GM12878 (cell line): Measurements from ENCODE around the gene DYNLT4. TPM values are rescaled to one million over a fixed set of nuclear protein-coding genes. Genes with fewer than 3 reads are reported as not detected.

Experiments
- ATAC-seq: fragments of 200-7000 bp; cut with Tn5 transposase; 3 replicates; pipeline ENCODE4 v1.9.1; 2020; ENCODE audit warnings: mild to moderate bottlenecking, moderate library complexity
- BruUV-seq: library from RNA; stranded (reverse); fragments of 400-500 nt; replicated peaks from 2 replicates; lab custom pipeline; 2021; lab: Mats Ljungman, UMichigan
- CTCF ChIA-PET: fragments of 300-600 bp; sonication (Branson Sonifier 250); formaldehyde crosslinking; extraction: SDS; loops from one replicate; lab custom pipeline; 2021; ENCODE audit warnings: inconsistent platforms; lab: Yijun Ruan, JAX
- POLR2A ChIA-PET: fragments of 350-600 bp; formaldehyde crosslinking; extraction: SDS; loops from one replicate; lab custom pipeline; 2021; ENCODE audit warnings: inconsistent platforms; lab: Charles Lee
- RAD21 ChIA-PET: fragments of 300-600 bp; sonication (Branson Sonifier 250); formaldehyde crosslinking; loops from one replicate; lab custom pipeline; 2023; ENCODE audit warnings: antibody characterized with exemption; ENCODE audit not compliant: unreplicated experiment; lab: Charles Lee
- SMC1A ChIA-PET: fragments of 300-600 bp; sonication (Branson Sonifier 250); formaldehyde crosslinking; loops from one replicate; lab custom pipeline; 2023; ENCODE audit not compliant: unreplicated experiment, uncharacterized antibody; lab: Charles Lee
- DNase-seq: peaks from one replicate; pipeline ENCODE4 v3.0.0-alpha.2; 2011; ENCODE audit warnings: low read depth, low spot score
- FAIRE-seq: peaks from 3 replicates; lab custom pipeline; 2011; peaks lifted over from hg19 to GRCh38; lab: Jason Lieb, UNC
- H2AFZ ChIP-seq: 2 replicates; pipeline ENCODE4 v1.6.0; 2011; ENCODE audit warnings: low read depth, low read length, control low read depth; ENCODE audit not compliant: control insufficient read depth
- H3K27ac ChIP-seq: 2 replicates; pipeline ENCODE4 v1.5.1; 2011; ENCODE audit warnings: control low read depth; ENCODE audit not compliant: control insufficient read depth, insufficient read depth
- H3K27me3 ChIP-seq, 2 experiments: replicated peaks in 1 of 2; 2 replicates each; pipeline versions ENCODE4 v1.6.0 to v1.6.1; 2011; ENCODE audit warnings: low read length in 1 of 2; ENCODE audit not compliant: control insufficient read depth in 2 of 2, insufficient read depth in 2 of 2
- H3K36me3 ChIP-seq, 2 experiments: 2 replicates each; pipeline ENCODE4 v1.5.1; 2011; ENCODE audit warnings: low read length in 1 of 2; ENCODE audit not compliant: control insufficient read depth in 2 of 2, insufficient read depth in 2 of 2
- H3K4me1 ChIP-seq: 2 replicates; pipeline ENCODE4 v1.6.1; 2011; ENCODE audit warnings: mild to moderate bottlenecking, low read length, moderate library complexity, mixed read lengths; ENCODE audit not compliant: control insufficient read depth, insufficient read depth
- H3K4me2 ChIP-seq: 2 replicates; pipeline ENCODE4 v1.6.0; 2011; ENCODE audit warnings: control low read depth; ENCODE audit not compliant: control insufficient read depth, insufficient read depth
- H3K4me3 ChIP-seq: fragments of 200-600 bp; sonication (generic); 2 replicates; pipeline ENCODE4 v1.5.1; 2016
- H3K79me2 ChIP-seq: 2 replicates; pipeline ENCODE4 v1.6.0; 2011; ENCODE audit warnings: low read length; ENCODE audit not compliant: control insufficient read depth, insufficient read depth
- H3K9ac ChIP-seq: 2 replicates; pipeline ENCODE4 v1.8.0; 2011; ENCODE audit warnings: low read length, control low read depth, mixed read lengths; ENCODE audit not compliant: control insufficient read depth, insufficient read depth
- H3K9me3 ChIP-seq: replicated peaks from 3 replicates; pipeline ENCODE4 v1.5.1; 2011; ENCODE audit warnings: mild to moderate bottlenecking, low read length; ENCODE audit not compliant: control insufficient read depth, insufficient read depth
- H4K20me1 ChIP-seq: 2 replicates; pipeline ENCODE4 v1.6.0; 2011; ENCODE audit not compliant: control insufficient read depth, insufficient read depth
- CREB1 ChIP-seq: IDR thresholded peaks from 2 replicates; pipeline ENCODE4 v1.6.1; 2012; ENCODE audit warnings: low read depth, mild to moderate bottlenecking, inconsistent platforms
- HDAC2 ChIP-seq: fragments of 200-600 bp; sonication (generic); IDR thresholded peaks from 2 replicates; pipeline ENCODE4 v1.6.1; 2017
- RB1 ChIP-seq: fragments of 450-650 bp; formaldehyde crosslinking; IDR thresholded peaks from 2 replicates; pipeline ENCODE4 v1.6.1; 2017; ENCODE audit warnings: mild to moderate bottlenecking, borderline replicate concordance
- SMC3 ChIP-seq: IDR thresholded peaks from 2 replicates; pipeline ENCODE4 v1.6.1; 2011; ENCODE audit warnings: low read length, improper control_type of control experiment, borderline replicate concordance
- SPI1 ChIP-seq: IDR thresholded peaks from 2 replicates; pipeline ENCODE4 v1.6.1; 2011; ENCODE audit warnings: low read depth, mild to moderate bottlenecking, low read length, moderate library complexity, borderline replicate concordance; ENCODE audit not compliant: insufficient read depth
- SREBF2 ChIP-seq: IDR thresholded peaks from 2 replicates; pipeline ENCODE4 v1.6.1; 2012; ENCODE audit warnings: mild to moderate bottlenecking, low read length
- TCF12 ChIP-seq: IDR thresholded peaks from 2 replicates; pipeline ENCODE4 v1.6.1; 2011; ENCODE audit warnings: low read depth, mild to moderate bottlenecking, low read length
- TCF3 ChIP-seq: IDR thresholded peaks from 2 replicates; pipeline ENCODE4 v1.6.1; 2012; ENCODE audit warnings: low read depth, mild to moderate bottlenecking, low read length, borderline replicate concordance; ENCODE audit not compliant: insufficient read depth
- TCF7 ChIP-seq: IDR thresholded peaks from 2 replicates; pipeline ENCODE4 v1.6.1; 2014; ENCODE audit warnings: antibody characterized with exemption, borderline replicate concordance
- ZNF217 ChIP-seq: fragments of 450-650 bp; IDR thresholded peaks from 2 replicates; pipeline ENCODE4 v1.6.1; 2017; ENCODE audit warnings: antibody characterized with exemption, mild to moderate bottlenecking
- WGBS: methylation state at CpG from one replicate; pipeline ENCODE4 v1.1.6; 2016; ENCODE audit warnings: low lambda C conversion rate; ENCODE audit not compliant: insufficient replicate concordance, insufficient coverage; ENCODE audit errors: missing lambda C conversion rate; 5-methylcytosine and 5-hydroxymethylcytosine counted together
- in situ Hi-C: fragments of 300-500 bp; cut with MboI; formaldehyde crosslinking; loops from 9 replicates; pipeline ENCODE4 v1.14.3; 2018; ENCODE audit warnings: mixed read lengths
- intact Hi-C: fragments of 100-400 bp; cut with micrococcal nuclease; formaldehyde crosslinking; loops from one replicate; pipeline ENCODE4 v1.14.2; 2022; ENCODE audit not compliant: unreplicated experiment
- polyA plus RNA-seq, 11 experiments: library from polyadenylated mRNA; depleted of rRNA in 4 of 11; unstranded in 6 of 11; stranded (reverse) in 5 of 11; fragments of >200 nt; fragmentation: Nextera tagmentation in 4 of 11; fragmentation: Illumina TruSeq in 1 of 11; extraction: Ambion mirVana in 4 of 11; extraction: Trizol in 1 of 11; gene quantifications; 1 replicate in 1 of 11; 2 replicates in 10 of 11; pipeline versions ENCODE4 v1.2.1 to v1.2.3, GENCODE V29; 2011 to 2016; ENCODE audit warnings: inconsistent platforms in 2 of 11, missing spikeins in 2 of 11, low read depth in 1 of 11
- total RNA-seq, 4 experiments: library from RNA; depleted of rRNA in 3 of 4; stranded (reverse); fragments of >200 nt in 3 of 4; fragmentation: Illumina TruSeq in 1 of 4; extraction: Trizol in 1 of 4; gene quantifications; 2 replicates each; pipeline versions ENCODE4 v1.2.1 to v1.2.3, GENCODE V29; 2013 to 2021
- TF ChIP-seq, protein P1 (sequence below): IDR thresholded peaks from 2 replicates; pipeline ENCODE4 v1.6.1; 2011; ENCODE audit warnings: low read depth, mild to moderate bottlenecking, low read length, moderate library complexity, borderline replicate concordance; ENCODE audit errors: extremely low read depth
- TF ChIP-seq, protein P2 (sequence below): fragments of 450-650 bp; IDR thresholded peaks from 2 replicates; pipeline ENCODE4 v1.6.1; 2017; ENCODE audit warnings: mild to moderate bottlenecking, moderate library complexity

DYNLT4 gene
- total and polyA plus RNA-seq, 10 of the 15 experiments (the other 5 are each of a cell fraction or from before 2014, with no cell fraction given) = 0.23 to 0.28 TPM; not detected in 8

DNA sequence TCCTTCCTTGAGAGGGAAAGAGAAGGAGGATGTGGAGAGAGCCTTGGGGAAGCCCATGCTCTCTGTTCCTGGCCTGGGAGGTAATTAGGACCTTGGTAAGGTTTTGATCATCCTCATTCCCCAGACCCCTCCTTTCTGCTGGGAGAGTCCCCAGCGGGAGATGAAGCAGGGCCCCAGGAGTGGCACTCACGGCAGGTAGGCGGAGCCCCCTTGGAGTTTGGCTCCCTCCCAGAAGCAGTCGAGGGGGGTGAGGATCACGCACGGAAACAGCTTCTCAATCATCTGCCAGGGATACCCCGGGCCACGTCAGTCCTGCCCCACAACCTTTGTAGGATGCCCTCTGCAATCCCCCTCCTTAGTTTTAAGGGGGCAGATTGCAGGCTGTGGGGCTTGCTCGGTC is 24.4 kb upstream of the DYNLT4 start:
- no peak overlapping the region for H3K4me3 ChIP-seq
- SMC1A ChIA-PET = interaction anchor here (0.7 to 3.0 kb wide), 4 partner anchors 10 to 180 kb away, joined by 3 to 9 read pairs (median 5); partner anchors contain the start of gene UROD
- in situ Hi-C loops (loop anchor here (5.0 kb wide), 1 partner anchor 471 kb away; no protein-coding TSS in a partner anchor), intact Hi-C loops (loop anchor here (10.0 kb wide), 1 partner anchor 153 kb away; the partner anchor contains the start of gene EIF2B3)
- no peak overlapping the region for H3K9ac ChIP-seq
- no peaks in the 10 kb centered on the region for H4K20me1 ChIP-seq
- RAD21 ChIA-PET = no interaction called here
- WGBS = 89% methylated on average over 9 of the region's 9 CpGs
- no TSS peak for BruUV-seq
- CTCF ChIA-PET = interaction anchor here (1.1 to 1.4 kb wide), 2 partner anchors 31 to 180 kb away, joined by 4 to 6 read pairs; partner anchors contain the start of genes HECTD3 and PLK3
- DNase-seq = no peak
- H2AFZ ChIP-seq = no peak overlapping the region
- no peaks in the 10 kb centered on the region for H3K27me3 ChIP-seq
- no peak for FAIRE-seq
- ATAC-seq = no peak
- TF ChIP-seq SMC3 = no peak
- TF ChIP-seq, all 136 proteins: peak for 0
- Histone ChIP-seq H3K9me3 (no peaks in the 10 kb centered on the region), H3K79me2 (no peaks in the 10 kb centered on the region), H3K27ac (no peak overlapping the region), H3K4me2 (no peak overlapping the region), H3K36me3 (no peaks in the 10 kb centered on the region), H3K4me1 (no peaks in the 10 kb centered on the region)
- POLR2A ChIA-PET = interaction anchor here (1.3 to 1.7 kb wide), 2 partner anchors 10 to 56 kb away, joined by 3 to 4 read pairs; partner anchors contain the start of gene RPS8

DNA sequence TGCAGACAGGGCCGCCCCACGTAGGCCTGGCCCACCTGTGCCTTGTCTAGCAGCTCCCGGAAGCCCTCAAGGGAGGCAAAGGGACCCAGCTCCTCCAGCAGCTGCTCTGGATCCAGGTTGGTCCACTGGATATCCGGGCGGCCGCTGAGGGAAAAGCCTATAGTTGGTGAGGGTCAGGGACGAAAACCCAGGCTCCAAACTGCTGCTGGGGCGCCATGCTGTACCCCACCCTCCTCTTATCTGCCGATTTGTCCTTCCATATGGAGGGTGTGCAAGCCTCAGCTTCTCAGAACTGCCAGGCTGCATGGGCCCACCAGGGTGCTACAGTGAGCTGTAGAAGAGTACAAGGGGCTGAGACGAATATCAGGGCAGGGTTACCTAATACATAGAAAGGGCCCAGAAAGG is 23.8 kb upstream of the DYNLT4 start:
- Histone ChIP-seq H3K4me2 (no peak overlapping the region), H3K27ac (no peak overlapping the region), H3K27me3 (no peaks in the 10 kb centered on the region; a peak in 1 of 4 replicates), H3K79me2 (no peaks in the 10 kb centered on the region), H3K9me3 (no peaks in the 10 kb centered on the region), H2AFZ (no peak overlapping the region; the same call in 1 of the 2 replicates), H3K36me3 (no peaks in the 10 kb centered on the region), H3K4me1 (no peaks in the 10 kb centered on the region), H3K4me3 (no peak overlapping the region), H3K9ac (no peak overlapping the region), H4K20me1 (no peaks in the 10 kb centered on the region)
- FAIRE-seq (no peak), DNase-seq (no peak), ATAC-seq (peak; percentile 18; the same call in 2 of the 3 replicates)
- WGBS = 49% methylated on average over 10 of the region's 10 CpGs
- intact Hi-C loops = loop anchor here (10.0 kb wide), 1 partner anchor 154 kb away; the partner anchor contains the start of gene EIF2B3
- ChIA-PET RAD21 (interaction anchor here (0.8 to 1.1 kb wide), 2 partner anchors 22 to 31 kb away, joined by 3 to 4 read pairs; partner anchors contain the start of gene PLK3), SMC1A (interaction anchor here (0.7 to 3.0 kb wide), 8 partner anchors 9 to 662 kb away, joined by 3 to 9 read pairs (median 4); partner anchors contain the start of genes PLK3 and UROD), CTCF (interaction anchor here (1.0 to 1.9 kb wide), 5 partner anchors 31 to 183 kb away, joined by 3 to 5 read pairs (median 4); partner anchors contain the start of genes HECTD3 and PLK3), POLR2A (interaction anchor here (1.0 to 1.7 kb wide), 3 partner anchors 9 to 55 kb away, joined by 3 to 4 read pairs (median 4); partner anchors contain the start of gene RPS8)
- no TSS peak for BruUV-seq
- in situ Hi-C loops = loop anchor here (5.0 kb wide), 1 partner anchor 471 kb away; no protein-coding TSS in a partner anchor
- TF ChIP-seq SREBF2 = no peak
- TF ChIP-seq SPI1 = no peak
- TF ChIP-seq, protein P1, sequence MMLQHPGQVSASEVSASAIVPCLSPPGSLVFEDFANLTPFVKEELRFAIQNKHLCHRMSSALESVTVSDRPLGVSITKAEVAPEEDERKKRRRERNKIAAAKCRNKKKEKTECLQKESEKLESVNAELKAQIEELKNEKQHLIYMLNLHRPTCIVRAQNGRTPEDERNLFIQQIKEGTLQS = no peak
- TF ChIP-seq TCF12 = no peak
- TF ChIP-seq HDAC2 = no peak
- no peak for TF ChIP-seq RB1
- no peak for TF ChIP-seq CREB1
- TF ChIP-seq, protein P2, sequence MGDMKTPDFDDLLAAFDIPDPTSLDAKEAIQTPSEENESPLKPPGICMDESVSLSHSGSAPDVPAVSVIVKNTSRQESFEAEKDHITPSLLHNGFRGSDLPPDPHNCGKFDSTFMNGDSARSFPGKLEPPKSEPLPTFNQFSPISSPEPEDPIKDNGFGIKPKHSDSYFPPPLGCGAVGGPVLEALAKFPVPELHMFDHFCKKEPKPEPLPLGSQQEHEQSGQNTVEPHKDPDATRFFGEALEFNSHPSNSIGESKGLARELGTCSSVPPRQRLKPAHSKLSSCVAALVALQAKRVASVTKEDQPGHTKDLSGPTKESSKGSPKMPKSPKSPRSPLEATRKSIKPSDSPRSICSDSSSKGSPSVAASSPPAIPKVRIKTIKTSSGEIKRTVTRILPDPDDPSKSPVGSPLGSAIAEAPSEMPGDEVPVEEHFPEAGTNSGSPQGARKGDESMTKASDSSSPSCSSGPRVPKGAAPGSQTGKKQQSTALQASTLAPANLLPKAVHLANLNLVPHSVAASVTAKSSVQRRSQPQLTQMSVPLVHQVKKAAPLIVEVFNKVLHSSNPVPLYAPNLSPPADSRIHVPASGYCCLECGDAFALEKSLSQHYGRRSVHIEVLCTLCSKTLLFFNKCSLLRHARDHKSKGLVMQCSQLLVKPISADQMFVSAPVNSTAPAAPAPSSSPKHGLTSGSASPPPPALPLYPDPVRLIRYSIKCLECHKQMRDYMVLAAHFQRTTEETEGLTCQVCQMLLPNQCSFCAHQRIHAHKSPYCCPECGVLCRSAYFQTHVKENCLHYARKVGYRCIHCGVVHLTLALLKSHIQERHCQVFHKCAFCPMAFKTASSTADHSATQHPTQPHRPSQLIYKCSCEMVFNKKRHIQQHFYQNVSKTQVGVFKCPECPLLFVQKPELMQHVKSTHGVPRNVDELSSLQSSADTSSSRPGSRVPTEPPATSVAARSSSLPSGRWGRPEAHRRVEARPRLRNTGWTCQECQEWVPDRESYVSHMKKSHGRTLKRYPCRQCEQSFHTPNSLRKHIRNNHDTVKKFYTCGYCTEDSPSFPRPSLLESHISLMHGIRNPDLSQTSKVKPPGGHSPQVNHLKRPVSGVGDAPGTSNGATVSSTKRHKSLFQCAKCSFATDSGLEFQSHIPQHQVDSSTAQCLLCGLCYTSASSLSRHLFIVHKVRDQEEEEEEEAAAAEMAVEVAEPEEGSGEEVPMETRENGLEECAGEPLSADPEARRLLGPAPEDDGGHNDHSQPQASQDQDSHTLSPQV = no peak
- no peak for TF ChIP-seq TCF7
- TF ChIP-seq ZNF217 = no peak
- no peak for TF ChIP-seq TCF3
